IMR-90 (cell line): ENCODE data around the gene SCYGR5. TPM values are rescaled to one million over a fixed set of nuclear protein-coding genes. Genes with fewer than 3 reads are reported as not detected.

Experiments used
- ATAC-seq: fragments of 200-7000 bp; cut with Tn5 transposase; 2 replicates; pipeline ENCODE4 v1.9.1; 2020; ENCODE audit warnings: low read depth, mild to moderate bottlenecking, moderate library complexity
- BruUV-seq: library from RNA; stranded (reverse); fragments of 400-500 nt; replicated peaks from 2 replicates; lab custom pipeline; 2021; lab: Mats Ljungman, UMichigan
- CTCF ChIA-PET: fragments of 300-600 bp; formaldehyde crosslinking; extraction: SDS; loops from one replicate; lab custom pipeline; 2021; ENCODE audit warnings: antibody characterized with exemption; lab: Yijun Ruan, JAX
- POLR2A ChIA-PET: fragments of 300-600 bp; sonication (Branson Sonifier 250); formaldehyde crosslinking; loops from one replicate; lab custom pipeline; 2022; ENCODE audit warnings: antibody characterized with exemption; ENCODE audit not compliant: unreplicated experiment; lab: Charles Lee
- DNase-seq: peaks from one replicate; pipeline ENCODE4 v3.0.0; 2013
- H2AFZ ChIP-seq: replicated peaks from 2 replicates; pipeline ENCODE3; 2013; ENCODE audit warnings: low read length, mild to moderate bottlenecking; ENCODE audit not compliant: poor library complexity
- H2AK5ac ChIP-seq: 2 replicates; pipeline ENCODE4 v1.6.1; 2013; ENCODE audit warnings: low read depth, low read length, inconsistent platforms
- H2AK9ac ChIP-seq: replicated peaks from 2 replicates; pipeline ENCODE3; 2013; ENCODE audit warnings: mild to moderate bottlenecking, low read depth, low read length, moderate library complexity; ENCODE audit not compliant: poor library complexity
- H2BK120ac ChIP-seq: 2 replicates; pipeline ENCODE4 v1.6.1; 2013; ENCODE audit warnings: low read depth, low read length, inconsistent platforms
- H2BK15ac ChIP-seq: 3 replicates; pipeline ENCODE4 v1.6.1; 2013; ENCODE audit warnings: low read depth, low read length, inconsistent platforms
- H2BK20ac ChIP-seq: 2 replicates; pipeline ENCODE4 v1.6.1; 2013; ENCODE audit warnings: low read depth, mild to moderate bottlenecking, inconsistent platforms, low read length, moderate library complexity
- H2BK5ac ChIP-seq: 2 replicates; pipeline ENCODE4 v1.6.1; 2013; ENCODE audit warnings: mild to moderate bottlenecking, low read depth, low read length, inconsistent platforms; ENCODE audit not compliant: poor library complexity, severe bottlenecking
- H3K14ac ChIP-seq: replicated peaks from 2 replicates; pipeline ENCODE4 v1.6.1; 2013; ENCODE audit warnings: low read depth, low read length, inconsistent platforms
- H3K18ac ChIP-seq: 2 replicates; pipeline ENCODE4 v1.6.1; 2013; ENCODE audit warnings: low read depth, low read length, control low read depth
- H3K23ac ChIP-seq: 2 replicates; pipeline ENCODE4 v1.6.1; 2013; ENCODE audit warnings: low read depth, low read length, inconsistent platforms
- H3K27ac ChIP-seq: 2 replicates; pipeline ENCODE4 v1.5.1; 2013; ENCODE audit warnings: mild to moderate bottlenecking, control low read depth, low read length; ENCODE audit not compliant: insufficient read depth
- H3K27me3 ChIP-seq: 2 replicates; pipeline ENCODE4 v1.6.1; 2013; ENCODE audit warnings: low read length; ENCODE audit not compliant: control insufficient read depth, insufficient read depth
- H3K36me3 ChIP-seq: 2 replicates; pipeline ENCODE4 v1.6.1; 2013; ENCODE audit warnings: low read length, mixed read lengths; ENCODE audit not compliant: control insufficient read depth, insufficient read depth
- H3K4ac ChIP-seq: 2 replicates; pipeline ENCODE4 v1.6.1; 2013; ENCODE audit warnings: low read depth, low read length, inconsistent platforms
- H3K4me1 ChIP-seq: 2 replicates; pipeline ENCODE4 v1.6.1; 2013; ENCODE audit warnings: low read length, mixed read lengths; ENCODE audit not compliant: control insufficient read depth, insufficient read depth
- H3K4me2 ChIP-seq: 2 replicates; pipeline ENCODE4 v1.6.1; 2013; ENCODE audit warnings: low read depth, mild to moderate bottlenecking, control low read depth, low read length, moderate library complexity
- H3K4me3 ChIP-seq: 2 replicates; pipeline ENCODE4 v1.5.1; 2013; ENCODE audit warnings: low read depth, mild to moderate bottlenecking, control low read depth, low read length, moderate library complexity; ENCODE audit not compliant: insufficient read depth
- H3K56ac ChIP-seq: 2 replicates; pipeline ENCODE4 v1.6.1; 2013; ENCODE audit warnings: low read length, inconsistent platforms; ENCODE audit not compliant: insufficient read depth; ENCODE audit errors: extremely low read depth
- H3K79me1 ChIP-seq, 2 experiments: 2 replicates each; pipeline ENCODE4 v1.6.1; 2013; ENCODE audit warnings: low read length in 2 of 2, inconsistent platforms in 1 of 2, low read depth in 1 of 2
- H3K9ac ChIP-seq: 2 replicates; pipeline ENCODE4 v1.6.1; 2013; ENCODE audit warnings: low read depth, low read length, control low read depth
- H3K9me1 ChIP-seq: 2 replicates; pipeline ENCODE4 v1.6.1; 2013; ENCODE audit warnings: low read length, inconsistent platforms; ENCODE audit not compliant: insufficient read depth
- H3K9me3 ChIP-seq: 2 replicates; pipeline ENCODE4 v1.6.1; 2013; ENCODE audit warnings: low read length; ENCODE audit not compliant: control insufficient read depth, insufficient read depth
- H4K20me1 ChIP-seq: 2 replicates; pipeline ENCODE4 v1.6.1; 2013; ENCODE audit warnings: low read length, inconsistent platforms; ENCODE audit not compliant: insufficient read depth
- H4K5ac ChIP-seq: 2 replicates; pipeline ENCODE4 v1.6.1; 2013; ENCODE audit warnings: mild to moderate bottlenecking, low read depth, low read length, control low read depth
- H4K8ac ChIP-seq, 2 experiments: 2 replicates each; pipeline ENCODE4 v1.6.1; 2013; ENCODE audit warnings: low read depth in 2 of 2, low read length in 2 of 2, control low read depth in 1 of 2, inconsistent platforms in 1 of 2
- H4K91ac ChIP-seq: 2 replicates; pipeline ENCODE4 v1.6.1; 2013; ENCODE audit warnings: low read depth, low read length, inconsistent platforms; ENCODE audit not compliant: insufficient read depth
- FOS ChIP-seq: fragments of 150-350 bp; IDR thresholded peaks from 2 replicates; pipeline ENCODE4 v1.6.1; 2016; ENCODE audit warnings: low read depth, low read length
- MAFK ChIP-seq: IDR thresholded peaks from 2 replicates; pipeline ENCODE4 v1.6.1; 2012; ENCODE audit warnings: low read depth, low read length, improper control_type of control experiment
- NFE2L2 ChIP-seq: fragments of 150-350 bp; IDR thresholded peaks from 2 replicates; pipeline ENCODE4 v1.6.1; 2016; ENCODE audit warnings: low read depth, mild to moderate bottlenecking, low read length
- RCOR1 ChIP-seq: IDR thresholded peaks from 2 replicates; pipeline ENCODE4 v1.6.1; 2012; ENCODE audit warnings: mild to moderate bottlenecking, low read length, improper control_type of control experiment; ENCODE audit not compliant: insufficient replicate concordance
- WGBS, 2 experiments: methylation state at CpG; one replicate each; pipeline versions ENCODE4 v1.1.5 to v1.1.7; 2013; ENCODE audit warnings: missing lambda C conversion rate in 2 of 2; ENCODE audit not compliant: insufficient read length in 1 of 2; ENCODE audit errors: extremely low coverage in 2 of 2; 5-methylcytosine and 5-hydroxymethylcytosine counted together
- dilution Hi-C: fragments of 300-500 bp; cut with HindIII; formaldehyde crosslinking; loops from one replicate; pipeline ENCODE4 v1.14.3; 2018; ENCODE audit warnings: low sequenced_read_pairs; ENCODE audit not compliant: unreplicated experiment
- in situ Hi-C: fragments of 300-500 bp; cut with MboI; formaldehyde crosslinking; loops from 3 replicates; pipeline ENCODE4 v1.14.3; 2019; ENCODE audit warnings: low sequenced_read_pairs, inconsistent platforms, mixed read lengths
- intact Hi-C: fragments of 100-400 bp; cut with micrococcal nuclease; formaldehyde crosslinking; loops from 2 replicates; pipeline ENCODE4 v1.10.0; 2022
- polyA plus RNA-seq, 3 experiments: library from polyadenylated mRNA; depleted of rRNA; stranded (reverse); fragments of >200 nt; gene quantifications; 2 replicates each; pipeline ENCODE4 v1.2.3, GENCODE V29; 2012; ENCODE audit warnings: low replicate concordance in 1 of 3
- total RNA-seq: library from RNA; depleted of rRNA; stranded (reverse); fragments of >200 nt; gene quantifications from 2 replicates; pipeline ENCODE4 v1.2.3, GENCODE V29; 2012
- TF ChIP-seq, protein P1 (sequence below): fragments of 150-350 bp; IDR thresholded peaks from 2 replicates; pipeline ENCODE4 v1.6.1; 2016; ENCODE audit warnings: low read depth, mild to moderate bottlenecking, low read length, moderate library complexity, borderline replicate concordance

Gene SCYGR5
- total and polyA plus RNA-seq, 2 of the 4 experiments (the other 2 are of a cell fraction), result not detected

- Histone ChIP-seq H3K9me3 (no peaks in the 10 kb centered on the region), H4K8ac (no peak overlapping the region), H2BK15ac (no peak overlapping the region), H4K5ac (no peak overlapping the region), H3K36me3 (no peaks in the 10 kb centered on the region), H4K20me1 (no peaks in the 10 kb centered on the region), H3K27me3 (no peaks in the 10 kb centered on the region), H2BK120ac (no peak overlapping the region), H3K4me1 (no peaks in the 10 kb centered on the region), H2AK9ac (no peak overlapping the region), H3K14ac (no peak overlapping the region), H3K4me3 (no peak overlapping the region), H3K27ac (no peak overlapping the region), H3K4me2 (no peak overlapping the region), H3K9ac (no peak overlapping the region), H3K79me1 (no peaks in the 10 kb centered on the region), H4K91ac (no peak overlapping the region), H3K23ac (no peak overlapping the region), H2AFZ (peak overlapping the region; percentile 17), H3K18ac (no peak overlapping the region), H3K56ac (no peak overlapping the region), H2BK5ac (no peak overlapping the region), H3K4ac (no peak overlapping the region), H2BK20ac (no peak overlapping the region), H2AK5ac (no peak overlapping the region), H3K9me1 (no peaks in the 10 kb centered on the region)
- TF ChIP-seq FOS (no peak), RCOR1 (no peak), MAFK (no peak), NFE2L2 (no peak)
- TF ChIP-seq, protein P1, sequence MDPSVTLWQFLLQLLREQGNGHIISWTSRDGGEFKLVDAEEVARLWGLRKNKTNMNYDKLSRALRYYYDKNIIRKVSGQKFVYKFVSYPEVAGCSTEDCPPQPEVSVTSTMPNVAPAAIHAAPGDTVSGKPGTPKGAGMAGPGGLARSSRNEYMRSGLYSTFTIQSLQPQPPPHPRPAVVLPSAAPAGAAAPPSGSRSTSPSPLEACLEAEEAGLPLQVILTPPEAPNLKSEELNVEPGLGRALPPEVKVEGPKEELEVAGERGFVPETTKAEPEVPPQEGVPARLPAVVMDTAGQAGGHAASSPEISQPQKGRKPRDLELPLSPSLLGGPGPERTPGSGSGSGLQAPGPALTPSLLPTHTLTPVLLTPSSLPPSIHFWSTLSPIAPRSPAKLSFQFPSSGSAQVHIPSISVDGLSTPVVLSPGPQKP, result no peak
- ATAC-seq (no peak), DNase-seq (no peak)
- 30% methylated on average over 2 of the region's 7 CpGs; no CpG with 5 or more reads in 1 of the 2 experiments for WGBS, 2 experiments
- intact Hi-C loops, result no loop called here
- ChIA-PET POLR2A (no interaction called here), CTCF (no interaction called here)
- in situ Hi-C loops, result no loop called here
- BruUV-seq, result no TSS peak
- dilution Hi-C loops, result no loop called here
Measured at GRCh38 chr2:227629435-227629834, 37.2 kb upstream of the SCYGR5 start.
